GM21576 (cell line): ENCODE results near the gene CCNK.

Experiments used
- ATAC-seq: cut with Tn5 transposase; IDR thresholded peaks from one replicate; pipeline ENCODE4 v1.9.1; 2021; ENCODE audit warnings: mild to moderate bottlenecking, moderate library complexity; ENCODE audit not compliant: unreplicated experiment

The CCNK gene

DNA sequence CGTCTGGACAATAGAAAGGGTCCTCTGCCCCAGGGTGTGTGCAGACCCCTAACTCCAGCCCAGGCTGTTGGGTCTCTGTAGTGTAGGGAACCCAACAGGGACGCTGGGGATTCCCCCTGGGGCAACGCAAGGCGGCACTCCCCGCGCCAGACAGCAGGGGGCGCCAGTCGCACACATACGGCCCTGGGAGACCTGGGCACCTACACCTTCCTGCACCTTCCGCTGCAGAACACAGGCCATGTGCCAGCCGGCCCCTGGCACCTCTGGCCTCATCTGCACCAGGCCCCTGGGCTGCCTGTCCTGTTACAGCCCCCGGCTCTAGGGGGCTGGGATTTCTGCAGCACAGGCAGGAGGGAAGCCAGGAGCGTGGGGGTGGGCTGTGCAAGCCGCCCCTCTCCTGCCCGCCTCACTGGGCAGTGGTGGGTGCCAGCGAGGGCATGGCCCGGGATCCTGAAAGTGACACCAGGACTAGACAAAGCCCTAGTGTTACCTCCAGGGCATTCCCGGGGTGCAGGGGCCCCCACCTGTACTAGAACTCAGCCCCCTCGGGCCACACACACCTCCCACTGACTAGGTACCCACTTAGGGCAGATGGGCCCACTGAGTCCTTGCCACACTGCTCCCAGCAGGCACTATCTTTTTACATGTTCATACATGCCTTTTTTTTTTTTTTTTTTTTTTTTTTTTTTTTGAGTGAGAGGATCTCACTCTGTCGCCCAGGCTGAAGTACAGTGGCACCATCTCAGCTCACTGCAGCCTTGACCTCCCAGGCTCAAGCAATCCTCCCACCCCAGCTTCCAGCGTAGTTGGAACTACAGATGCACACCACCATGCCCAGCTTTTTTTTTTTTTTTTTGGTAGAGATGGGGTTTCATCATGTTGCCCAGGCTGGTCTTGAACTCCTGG lies 37.5 kb downstream of the CCNK start:
- no peak for ATAC-seq

DNA sequence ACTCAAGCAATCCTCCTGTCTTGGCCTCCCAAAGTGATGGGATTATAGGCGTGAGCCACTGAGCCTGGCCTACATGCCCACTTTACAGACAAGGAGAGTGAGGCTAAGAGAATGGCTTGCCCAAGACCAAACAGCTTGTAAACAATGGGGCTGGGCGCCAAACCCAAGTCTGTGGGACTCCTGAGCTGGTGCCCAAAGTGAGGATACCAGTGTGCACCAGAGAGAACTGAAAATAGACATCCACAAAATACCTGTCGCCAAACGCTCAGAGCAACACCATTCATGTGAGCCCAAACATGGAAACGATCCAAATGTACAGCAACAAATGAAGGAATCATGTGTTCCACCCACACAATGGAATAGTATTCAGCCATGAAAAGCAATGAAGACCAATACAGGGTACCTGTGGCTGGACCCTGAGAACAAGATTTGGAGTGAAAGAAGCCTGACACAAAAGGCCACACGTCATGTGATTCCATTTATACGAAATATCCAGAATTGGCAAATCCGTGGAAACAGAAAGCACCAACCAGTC lies 38.2 kb downstream of the CCNK start:
- no peak for ATAC-seq

DNA sequence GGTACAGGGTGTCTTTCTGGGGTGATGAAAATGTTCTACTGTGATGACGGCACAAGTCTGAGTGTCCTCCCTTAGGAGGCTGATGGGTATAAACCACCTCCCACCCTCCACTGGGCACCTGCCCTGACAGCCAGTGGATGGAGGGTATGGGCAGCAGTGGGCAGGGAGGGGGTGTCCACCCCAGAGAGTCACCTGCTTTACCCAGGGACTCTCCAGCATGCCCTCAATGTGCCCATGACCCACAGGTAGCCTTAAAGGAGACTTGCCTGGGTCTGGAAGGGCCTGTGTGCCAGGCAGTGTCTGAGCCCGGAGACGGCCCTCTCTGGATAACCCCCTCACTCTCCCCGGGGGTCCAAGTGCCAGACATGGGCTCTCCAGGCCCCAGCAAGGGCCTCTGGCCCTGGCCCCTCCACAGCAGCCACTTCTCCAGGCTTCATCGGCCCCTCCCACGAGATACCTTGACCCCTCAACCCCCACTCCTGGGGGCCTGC lies 38.8 kb downstream of the CCNK start:
- no peak for ATAC-seq

DNA sequence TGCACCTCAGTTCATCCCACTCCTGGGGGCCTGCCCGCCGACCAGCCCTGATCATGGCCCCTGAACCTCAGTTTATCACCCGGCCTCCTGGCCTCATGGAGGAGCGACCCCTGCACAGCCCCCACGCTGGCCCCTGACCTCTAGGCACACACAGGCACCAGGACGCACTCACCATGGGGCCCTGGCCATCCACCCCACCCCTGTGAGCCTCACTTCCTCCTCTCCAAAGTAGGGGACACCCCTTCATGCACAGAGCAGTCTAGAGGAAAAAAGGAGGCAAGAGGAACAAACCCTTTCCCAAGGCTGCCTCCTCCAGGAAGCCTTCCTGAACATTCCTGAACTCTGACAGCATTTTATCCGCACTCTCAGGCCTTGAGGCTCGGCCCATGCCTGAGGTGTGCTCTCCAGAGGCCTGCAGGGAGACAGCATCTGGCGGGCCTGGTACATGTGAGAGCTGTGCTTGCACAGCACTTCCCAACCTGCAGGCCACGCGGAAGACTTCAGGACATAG lies 39.4 kb downstream of the CCNK start:
- no peak for ATAC-seq

DNA sequence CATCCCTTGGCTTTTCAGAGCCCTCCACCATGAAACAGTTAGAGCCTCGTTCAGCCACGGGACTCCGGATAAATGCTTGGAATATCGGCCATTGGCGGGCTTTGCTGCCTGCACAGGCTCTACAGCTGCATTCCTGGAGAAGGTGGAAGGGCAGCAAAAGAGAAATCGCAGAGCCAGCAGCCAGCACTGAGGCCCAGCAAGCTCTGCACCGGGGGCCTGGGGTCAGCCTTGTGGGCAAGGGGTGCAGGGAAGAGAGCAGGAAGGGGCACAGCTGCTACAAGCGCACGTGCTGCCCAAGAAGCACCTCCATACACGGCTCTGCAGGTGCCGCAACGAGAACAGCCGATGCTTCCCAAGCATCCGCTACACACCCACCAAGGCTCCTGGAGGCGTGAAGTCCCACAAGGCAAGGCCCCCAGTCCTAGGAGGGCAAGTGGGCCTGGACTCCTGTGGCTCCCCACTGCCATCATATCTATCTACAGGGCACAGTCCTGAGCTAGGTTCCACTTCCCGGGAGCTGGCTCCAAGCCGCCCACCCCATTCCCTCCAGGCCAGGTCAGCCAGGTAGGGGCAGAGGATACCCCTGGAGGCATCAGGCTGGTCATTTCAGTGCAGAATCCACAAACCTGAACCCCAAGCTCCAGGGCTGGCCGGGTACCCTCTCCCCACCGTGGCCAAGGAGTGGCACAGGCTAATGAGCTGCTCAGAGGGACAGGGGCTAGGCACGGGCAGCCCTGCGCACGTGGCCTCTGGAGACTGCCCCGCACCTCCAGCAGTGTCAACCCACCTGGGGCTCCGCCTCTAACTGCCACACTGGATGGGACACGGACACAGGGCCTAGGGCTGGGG lies 40.2 kb downstream of the CCNK start:
- ATAC-seq, result no peak

DNA sequence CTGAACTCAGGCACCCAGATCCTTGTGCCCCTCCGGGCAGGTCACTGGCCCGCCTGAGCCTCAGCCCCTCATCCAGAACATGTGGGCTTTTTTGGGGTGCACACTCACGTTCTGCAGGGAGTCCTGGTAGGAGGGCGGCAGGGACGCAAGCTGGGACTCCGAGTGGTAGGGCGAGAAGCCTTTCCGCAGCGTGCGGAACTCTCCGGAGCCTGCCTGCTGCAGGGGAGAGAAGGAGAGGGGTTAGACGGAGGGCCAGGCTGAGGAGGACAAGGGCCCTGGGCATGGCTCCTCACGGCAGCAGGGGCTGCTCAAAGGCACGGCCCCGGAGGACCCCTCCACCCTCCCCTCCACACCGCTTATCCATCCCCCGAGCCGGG lies 40.8 kb downstream of the CCNK start:
- ATAC-seq, result no peak

DNA sequence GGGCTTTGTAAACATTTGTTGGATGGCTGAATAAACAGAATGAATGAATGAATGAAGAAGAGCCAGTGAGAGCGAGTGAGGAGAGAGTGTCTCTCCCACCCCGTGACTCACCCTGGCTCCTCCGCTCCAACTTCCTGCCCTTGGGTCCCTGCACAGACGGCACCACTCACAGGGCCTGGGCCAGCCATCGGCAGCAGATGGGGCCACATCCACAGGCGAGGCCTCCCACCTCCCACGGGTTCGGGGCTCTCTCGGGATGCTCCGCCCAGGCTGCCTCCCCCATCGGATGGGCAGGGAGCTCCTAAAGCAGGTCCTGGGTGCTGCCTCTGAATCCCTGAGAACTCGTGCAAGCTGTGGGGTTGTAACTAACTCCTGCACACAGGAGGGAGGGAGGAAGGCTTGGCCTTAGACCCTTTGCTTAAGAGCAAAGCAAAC lies 41.3 kb downstream of the CCNK start:
- no peak for ATAC-seq

DNA sequence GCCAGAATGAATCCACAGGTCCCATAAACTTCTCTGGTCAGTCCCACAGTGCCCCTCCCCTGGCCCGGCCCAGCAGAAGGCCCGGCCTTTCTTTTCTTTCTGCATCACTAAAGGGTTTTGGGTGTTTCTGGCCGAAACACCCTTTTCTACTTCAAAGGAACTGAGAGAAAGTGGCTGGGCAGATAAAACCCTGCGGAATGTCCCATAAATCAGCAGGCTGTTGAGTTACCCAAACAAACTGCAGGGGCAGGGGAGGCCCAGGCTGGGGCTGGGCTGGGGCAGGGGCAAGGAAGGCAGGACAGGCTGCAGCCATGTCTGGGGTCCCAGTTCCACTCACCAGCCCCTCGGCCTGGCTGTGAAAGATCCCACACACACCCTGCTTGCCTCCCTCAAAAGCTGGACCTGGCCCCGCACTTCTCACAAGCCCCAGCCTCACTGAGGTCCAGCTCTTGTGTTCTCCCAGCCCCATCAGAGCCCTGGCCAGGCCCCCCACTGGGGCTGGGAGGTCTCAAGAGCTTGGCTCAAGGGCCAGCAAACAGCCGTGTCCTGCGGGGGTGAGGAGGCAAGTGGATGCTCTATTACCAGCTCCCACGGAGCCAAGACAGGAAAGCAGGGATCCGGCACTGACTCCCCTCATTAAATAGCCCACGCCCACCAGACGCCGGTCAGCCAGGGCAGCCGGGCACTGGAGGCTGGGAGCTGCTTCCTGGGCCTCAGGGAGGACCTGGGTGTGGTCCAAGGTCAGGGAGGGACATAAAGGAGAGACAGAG lies 41.9 kb downstream of the CCNK start:
- no peak for ATAC-seq

DNA sequence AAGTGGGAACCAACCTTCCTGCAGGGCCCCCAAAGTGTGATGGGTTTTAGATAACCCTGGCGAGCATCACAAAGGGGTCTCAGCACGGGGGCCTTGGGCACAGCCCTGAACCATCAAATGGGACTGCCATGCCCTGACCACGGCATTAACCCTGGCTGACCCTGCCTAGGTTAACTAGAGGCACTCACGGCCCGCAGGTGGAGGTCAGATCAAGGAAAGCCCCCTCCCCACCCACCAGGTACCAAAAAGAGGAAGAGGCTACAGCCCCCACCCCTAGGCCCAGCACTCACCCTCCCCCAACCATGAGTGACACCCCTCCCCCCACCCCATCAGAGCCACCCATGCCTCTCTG lies 42.5 kb downstream of the CCNK start:
- no peak for ATAC-seq

DNA sequence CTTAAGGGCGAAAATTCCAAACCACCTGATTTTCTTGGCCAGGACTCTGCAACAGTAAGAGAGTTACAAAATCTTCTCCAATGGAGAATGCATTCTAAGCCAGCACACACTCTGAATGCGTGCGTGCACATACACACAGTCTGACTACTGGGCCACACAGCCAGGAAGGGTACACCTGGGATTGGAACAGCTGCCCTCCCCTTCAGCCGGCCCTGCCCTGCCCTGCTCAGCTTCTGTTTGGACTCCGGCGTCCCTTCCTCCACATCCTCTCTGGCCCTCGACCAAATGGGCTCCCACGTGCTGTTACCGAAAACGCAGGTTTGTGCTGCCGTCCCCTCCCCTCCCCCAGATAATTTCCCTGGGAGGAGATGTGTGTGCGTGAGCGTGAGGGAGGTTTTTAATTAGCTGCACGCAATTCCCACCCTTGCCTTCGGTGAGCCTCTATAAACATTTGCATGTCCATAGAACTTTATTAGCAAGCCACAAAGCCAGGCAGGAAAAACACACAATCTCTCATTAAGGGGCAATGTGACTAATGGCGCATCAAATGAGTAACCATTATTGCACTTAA lies 43.0 kb downstream of the CCNK start:
- no peak for ATAC-seq

DNA sequence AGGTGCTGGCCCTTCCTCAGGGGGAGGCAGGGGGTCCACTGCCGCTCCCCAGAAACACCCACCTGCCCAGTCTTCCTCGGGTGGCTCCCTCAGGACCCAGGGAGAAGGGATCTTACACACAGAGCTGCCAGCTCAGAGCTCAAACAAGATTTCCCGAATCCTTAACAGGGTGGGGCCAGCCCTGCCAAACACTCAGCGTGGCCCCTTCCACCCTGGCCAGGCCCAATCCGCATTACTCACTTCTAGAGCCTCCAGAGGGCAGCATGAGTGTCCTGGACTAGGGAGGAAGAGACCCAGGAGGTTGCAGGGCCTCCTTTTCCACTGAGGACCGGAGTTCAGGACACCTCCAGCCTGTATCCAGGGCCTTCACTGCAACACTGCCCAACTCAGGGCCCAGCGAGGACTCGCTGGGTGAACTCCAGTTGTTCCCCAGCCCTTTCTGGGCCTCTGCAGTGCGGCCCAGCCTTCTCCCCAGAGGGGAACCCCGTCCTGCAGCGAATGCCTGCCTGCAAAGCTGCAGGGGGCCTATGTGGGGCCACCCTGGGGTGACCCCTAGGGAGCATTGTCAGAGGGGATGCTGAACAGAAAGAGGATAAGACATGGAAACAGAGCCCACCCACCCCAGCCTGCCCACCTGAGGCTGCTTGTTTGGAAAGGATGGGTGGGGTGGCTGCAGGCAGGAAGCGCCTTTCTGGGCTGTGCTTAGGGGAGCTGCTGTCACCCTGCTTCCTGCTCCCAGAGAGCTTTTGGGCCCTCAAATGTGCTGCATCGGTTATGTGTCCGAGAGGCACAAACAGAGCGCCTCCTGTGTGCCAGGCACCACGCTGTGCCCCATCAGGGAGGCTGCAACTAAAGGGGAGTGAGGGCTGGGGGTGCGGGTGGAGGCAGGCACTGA lies 43.8 kb downstream of the CCNK start:
- ATAC-seq, result no peak

DNA sequence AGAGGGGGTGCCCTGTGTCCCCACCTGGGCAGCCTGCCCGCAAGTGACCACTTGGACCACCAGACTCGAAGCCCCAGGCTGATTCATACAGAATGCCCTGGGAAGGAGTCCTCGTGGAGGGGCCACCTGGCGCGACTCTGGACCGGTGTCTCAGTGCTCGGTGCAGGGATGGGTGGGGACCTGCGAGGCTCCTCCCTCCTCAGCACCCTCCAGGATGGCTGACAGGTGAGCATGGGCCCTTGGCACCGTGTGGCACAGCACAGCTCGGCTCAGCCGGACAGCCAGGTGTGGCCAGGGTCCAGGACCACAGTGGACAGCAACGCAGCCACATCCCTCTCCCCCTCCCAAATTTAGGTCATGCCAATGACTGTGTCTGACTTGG lies 44.5 kb downstream of the CCNK start:
- no peak for ATAC-seq

DNA sequence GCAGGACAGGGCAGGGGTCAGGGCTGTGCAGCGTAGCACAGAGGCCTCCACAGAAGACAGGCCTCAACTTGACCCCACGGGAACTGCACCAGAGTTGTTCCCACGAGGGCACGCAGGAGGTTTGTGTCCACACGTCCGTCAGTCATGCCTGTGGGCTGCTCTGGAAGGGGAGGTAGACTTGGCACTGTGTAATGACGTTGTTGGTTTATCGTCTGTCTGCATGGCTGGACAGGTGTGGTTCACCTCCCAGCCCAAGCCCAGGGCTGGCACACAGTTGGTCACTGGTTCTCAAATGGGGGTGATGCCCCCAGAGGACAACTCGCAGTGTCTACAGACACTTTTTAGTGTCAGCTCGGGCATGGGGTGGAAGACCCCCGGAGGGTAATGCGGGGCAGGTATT lies 45.8 kb downstream of the CCNK start:
- ATAC-seq, result no peak

DNA sequence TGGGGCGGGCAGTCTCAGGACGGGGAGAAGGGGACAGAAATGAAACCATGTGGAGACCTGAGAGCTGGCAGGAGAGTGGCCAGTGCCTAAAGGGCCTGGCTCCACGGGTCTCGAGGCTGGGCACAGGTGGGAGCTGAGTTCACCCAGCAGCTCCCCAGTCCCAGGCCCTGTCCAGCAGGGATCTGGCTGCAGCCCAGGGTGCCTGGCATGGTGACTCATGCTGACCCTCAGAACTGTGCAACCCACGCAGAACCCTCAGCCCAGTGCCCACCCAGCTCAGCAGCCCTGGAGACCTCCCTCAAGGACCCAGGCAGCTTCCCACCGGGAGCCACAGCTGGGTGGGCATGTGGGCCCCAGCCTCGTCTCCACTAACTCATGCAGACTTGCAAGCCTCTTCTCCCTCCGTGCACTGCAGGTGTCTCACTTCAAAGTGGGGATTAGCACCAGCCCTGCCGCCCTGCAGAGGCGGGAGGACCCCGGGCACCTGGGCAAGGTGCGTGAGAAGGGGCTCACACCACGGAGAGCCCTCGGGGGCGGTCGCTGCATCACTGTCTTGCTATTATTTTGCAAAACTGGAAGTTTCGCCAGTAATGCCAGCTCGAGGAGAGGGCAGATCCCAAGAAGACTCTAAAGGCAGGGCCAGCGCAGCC lies 46.3 kb downstream of the CCNK start:
- ATAC-seq, result no peak

DNA sequence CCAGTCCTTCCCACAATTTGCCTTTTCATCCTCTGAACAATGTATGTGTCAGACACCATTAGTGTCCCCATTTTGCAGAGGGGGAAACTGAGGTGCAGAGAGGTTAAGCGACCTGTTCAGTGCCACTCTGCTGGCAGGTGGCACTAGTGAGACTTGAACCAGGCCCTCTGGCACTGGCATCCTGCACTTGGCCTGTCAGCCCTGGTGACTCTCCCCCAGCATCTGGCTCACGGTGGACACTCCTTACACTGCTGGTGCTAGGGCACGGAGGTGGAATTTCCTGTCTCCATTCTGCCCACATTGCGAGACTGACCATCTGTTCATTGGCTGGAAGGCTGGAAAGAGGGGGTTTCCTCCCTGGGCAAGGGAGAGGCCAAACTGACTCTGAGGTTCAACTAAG lies 48.7 kb downstream of the CCNK start:
- no peak for ATAC-seq

DNA sequence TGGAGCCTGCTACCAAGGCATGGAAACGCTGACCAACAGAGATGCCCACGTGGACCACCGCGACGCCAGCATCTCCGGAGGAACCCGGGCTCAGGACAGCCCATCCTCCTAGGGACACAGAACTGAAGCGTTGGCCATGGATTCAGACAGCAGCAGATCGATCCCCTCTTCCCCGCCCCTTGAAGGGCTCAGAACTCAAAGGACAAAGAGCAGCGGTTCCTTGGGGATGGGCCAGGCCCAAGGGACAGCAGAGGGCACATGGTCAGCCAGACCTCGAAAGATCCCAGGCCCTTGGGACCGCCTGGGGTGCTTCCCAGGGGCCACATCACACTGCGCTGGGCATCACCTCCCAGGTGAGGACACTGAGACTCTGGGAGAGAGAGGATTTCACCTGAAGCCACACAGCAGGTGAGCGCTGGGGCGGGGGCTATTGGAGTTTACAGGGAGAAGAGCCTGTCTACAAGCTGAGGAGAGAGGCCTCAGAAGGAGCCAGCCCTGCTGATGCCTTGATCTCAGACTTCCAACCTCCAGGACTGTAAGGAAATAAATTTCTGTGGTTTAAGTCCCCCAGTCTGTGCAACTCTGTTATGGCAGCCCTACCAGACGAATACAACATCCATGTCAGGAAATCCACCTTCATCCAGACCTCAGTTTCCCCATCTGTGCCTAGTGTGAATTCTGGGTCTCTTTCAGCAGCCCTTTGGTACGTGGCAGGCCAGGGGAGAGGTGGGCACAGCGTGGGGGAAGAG lies 49.4 kb downstream of the CCNK start:
- ATAC-seq, result no peak

DNA sequence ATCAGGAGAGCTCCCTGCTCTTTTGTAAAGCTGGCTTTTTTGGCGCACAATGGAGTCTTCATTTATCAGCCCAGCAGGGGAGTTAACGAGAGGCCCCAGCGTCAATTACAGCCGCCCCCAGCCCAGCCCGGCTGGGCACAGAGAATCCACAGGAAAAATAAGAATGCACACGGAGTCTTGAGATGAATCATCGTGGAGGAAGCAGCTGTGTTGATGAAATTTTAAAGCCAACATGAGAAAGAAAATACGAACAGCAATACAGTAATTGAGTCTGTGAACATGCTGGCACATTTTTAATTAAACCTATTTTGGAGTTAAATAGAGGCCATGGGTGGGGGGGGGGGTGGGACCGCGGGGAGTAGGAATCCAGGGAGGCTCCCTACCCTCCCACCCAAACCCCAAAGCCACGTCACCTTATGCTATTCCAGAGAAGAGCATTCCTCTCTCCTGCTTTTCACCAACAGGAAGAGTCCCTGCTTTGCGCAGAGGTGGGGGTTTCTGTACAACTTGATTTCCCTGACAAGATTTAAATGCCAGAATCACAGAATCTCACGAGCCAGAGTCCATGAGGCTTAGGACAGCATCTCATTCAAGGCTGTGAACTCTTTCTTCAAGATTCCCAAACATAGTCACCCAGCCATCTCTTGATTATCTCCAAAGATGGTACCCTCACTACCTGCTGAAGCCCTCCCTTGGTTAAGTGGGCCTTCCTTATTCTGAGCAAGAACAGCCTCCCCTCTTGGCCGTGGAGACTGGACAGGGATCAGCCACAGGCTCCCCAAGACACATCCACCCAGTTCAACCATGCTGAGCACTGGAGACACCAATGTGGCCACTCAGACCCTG lies 50.3 kb downstream of the CCNK start:
- ATAC-seq, result no peak
